ENCODE results near the gene TBC1D22A.

The TBC1D22A gene

GRCh38 chr22:47054231-47055072 is 292.0 kb downstream of the TBC1D22A start:
- DNase-seq (ENCODE audit: low read depth in 2 of 2, low spot score in 1 of 2): no peak

- DNase-seq (ENCODE audit: low read depth in 2 of 2, low spot score in 1 of 2): no peak
Measured at GRCh38 chr22:47055073-47055355, 292.6 kb downstream of the TBC1D22A start.

GRCh38 chr22:47055461-47055860 is 293.0 kb downstream of the TBC1D22A start:
- DNase-seq (ENCODE audit: low read depth in 2 of 2, low spot score in 1 of 2): no peak

- no peak for DNase-seq (ENCODE audit: low read depth in 2 of 2, low spot score in 1 of 2)
Measured at GRCh38 chr22:47055921-47056320, 293.5 kb downstream of the TBC1D22A start.

GRCh38 chr22:47056361-47056760 is 293.9 kb downstream of the TBC1D22A start:
- no peak for DNase-seq (ENCODE audit: low read depth in 2 of 2, low spot score in 1 of 2)

- DNase-seq (ENCODE audit: low read depth in 2 of 2, low spot score in 1 of 2): no peak
Measured at GRCh38 chr22:47056776-47057470, 294.5 kb downstream of the TBC1D22A start.

- no peak for DNase-seq (ENCODE audit: low read depth in 2 of 2, low spot score in 1 of 2)
Measured at GRCh38 chr22:47057916-47058585, 295.6 kb downstream of the TBC1D22A start.

GRCh38 chr22:47059076-47059475 is 296.6 kb downstream of the TBC1D22A start:
- no peak for DNase-seq (ENCODE audit: low read depth in 2 of 2, low spot score in 1 of 2)

GRCh38 chr22:47059701-47060161 is 297.3 kb downstream of the TBC1D22A start:
- DNase-seq (ENCODE audit: low read depth in 2 of 2, low spot score in 1 of 2): no peak

GRCh38 chr22:47060718-47061117 is 298.3 kb downstream of the TBC1D22A start:
- DNase-seq (ENCODE audit: low read depth in 2 of 2, low spot score in 1 of 2): no peak

- no peak for DNase-seq (ENCODE audit: low read depth in 2 of 2, low spot score in 1 of 2)
Measured at GRCh38 chr22:47061226-47061625, 298.8 kb downstream of the TBC1D22A start.

- no peak for DNase-seq (ENCODE audit: low read depth in 2 of 2, low spot score in 1 of 2)
Measured at GRCh38 chr22:47062126-47062525, 299.7 kb downstream of the TBC1D22A start.

- DNase-seq (ENCODE audit: low read depth in 2 of 2, low spot score in 1 of 2): no peak
Measured at GRCh38 chr22:47063071-47063509, 300.6 kb downstream of the TBC1D22A start.

- DNase-seq (ENCODE audit: low read depth in 2 of 2, low spot score in 1 of 2): no peak
Measured at GRCh38 chr22:47063606-47064005, 301.2 kb downstream of the TBC1D22A start.

- DNase-seq (ENCODE audit: low read depth in 2 of 2, low spot score in 1 of 2): no peak
Measured at GRCh38 chr22:47064016-47064415, 301.6 kb downstream of the TBC1D22A start.

- DNase-seq (ENCODE audit: low read depth in 2 of 2, low spot score in 1 of 2): no peak
Measured at GRCh38 chr22:47064416-47064815, 302.0 kb downstream of the TBC1D22A start.

- DNase-seq (ENCODE audit: low read depth in 2 of 2, low spot score in 1 of 2): no peak
Measured at GRCh38 chr22:47065756-47066615, 303.5 kb downstream of the TBC1D22A start.

- no peak for DNase-seq (ENCODE audit: low read depth in 2 of 2, low spot score in 1 of 2)
Measured at GRCh38 chr22:47066616-47066905, 304.1 kb downstream of the TBC1D22A start.

- no peak for DNase-seq (ENCODE audit: low read depth in 2 of 2, low spot score in 1 of 2)
Measured at GRCh38 chr22:47067321-47067890, 305.0 kb downstream of the TBC1D22A start.

- no peak for DNase-seq (ENCODE audit: low read depth in 2 of 2, low spot score in 1 of 2)
Measured at GRCh38 chr22:47067911-47068625, 305.6 kb downstream of the TBC1D22A start.

Data from stimulated activated CD8-positive, alpha-beta memory T cell treated with anti-CD3 and anti-CD28 coated beads, Interleukin-4, amount 100 ng/mL, for 1 hour (primary cell).